Gastrocnemius medialis (tissue), 4 donors: ENCODE results near the gene LNX2.

ENCODE experiments used
- CTCF ChIP-seq, 5 experiments: fragments of 450-650 bp in 3 of 5; fragments of 200-600 bp in 2 of 5; sonication (generic) in 2 of 5; IDR thresholded peaks in 4 of 5; conservative IDR thresholded peaks in 1 of 5; 1 replicate in 4 of 5; 2 replicates in 1 of 5; pipeline ENCODE4 v1.5.1; 2016 to 2019; ENCODE audit warnings: antibody characterized with exemption in 5 of 5, mild to moderate bottlenecking in 3 of 5, moderate library complexity in 3 of 5
- POLR2A ChIP-seq, 2 donors: fragments of 450-650 bp; IDR thresholded peaks; one replicate each; pipeline ENCODE4 v1.6.1; 2017; ENCODE audit warnings: antibody characterized with exemption in 2 of 2, mild to moderate bottlenecking in 2 of 2, moderate library complexity in 2 of 2

- no peak for TF ChIP-seq POLR2A (IDR thresholded peaks at IDR 0.05)
- TF ChIP-seq CTCF (IDR thresholded peaks at IDR 0.05 in 4 of 5, conservative IDR thresholded peaks at IDR 0.05 in 1 of 5): no peak
Observed at GRCh38 chr13:27644302-27644701, 24.0 kb upstream of the LNX2 start.
